LNCAP (cell line): ENCODE measurements around the gene TBX5.

Experiments used
- TF ChIP-seq, protein P1 (sequence below): fragments of 450-650 bp; IDR thresholded peaks from 2 replicates; pipeline ENCODE4 v1.5.1; 2017; ENCODE audit warnings: mild to moderate bottlenecking

The TBX5 gene

DNA sequence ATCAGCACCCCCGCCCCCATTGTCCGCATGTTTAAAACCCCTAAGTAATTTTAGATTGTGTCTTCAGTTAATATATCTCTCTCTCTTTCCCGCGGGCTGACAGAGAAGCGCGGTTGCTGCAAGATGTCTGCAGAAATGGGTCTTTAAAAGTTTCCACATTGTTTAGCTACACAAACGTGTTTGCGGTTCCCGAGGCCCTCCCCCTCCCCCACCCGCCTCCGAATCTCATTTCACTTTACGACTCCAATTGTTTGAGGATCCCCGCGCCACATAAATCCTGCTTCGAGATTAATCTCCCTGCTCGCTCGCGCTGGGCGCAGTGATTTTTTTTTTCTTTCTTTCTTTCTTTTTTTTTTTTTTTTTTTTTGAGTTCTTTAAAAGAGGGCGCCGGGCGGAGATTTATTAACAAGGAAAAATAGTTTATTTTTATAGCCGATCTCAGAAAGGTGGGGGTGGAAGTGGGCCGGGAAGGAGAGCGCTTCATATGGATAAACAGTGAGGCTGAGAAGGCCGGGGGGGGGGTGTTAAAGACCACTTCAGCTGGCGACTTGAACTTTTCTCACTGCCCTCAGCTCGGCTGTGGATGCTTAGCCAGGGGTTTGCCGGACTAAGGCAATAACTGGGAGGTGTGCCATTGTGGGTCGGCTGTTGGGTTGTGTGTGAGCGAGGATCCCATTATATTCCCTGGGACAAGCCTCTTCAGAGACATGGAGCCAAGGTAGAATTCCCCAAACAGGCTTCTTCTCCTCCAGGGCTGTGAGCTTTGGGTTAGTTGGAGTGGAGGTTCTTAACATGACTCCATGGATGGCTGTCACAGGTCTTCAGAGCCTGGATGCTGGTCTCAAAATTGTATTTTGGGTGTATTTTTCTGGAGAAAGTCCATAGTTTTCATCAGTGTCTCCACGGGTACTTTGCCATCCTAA is 39.7 kb upstream of the TBX5 start:
- TF ChIP-seq, protein P1, sequence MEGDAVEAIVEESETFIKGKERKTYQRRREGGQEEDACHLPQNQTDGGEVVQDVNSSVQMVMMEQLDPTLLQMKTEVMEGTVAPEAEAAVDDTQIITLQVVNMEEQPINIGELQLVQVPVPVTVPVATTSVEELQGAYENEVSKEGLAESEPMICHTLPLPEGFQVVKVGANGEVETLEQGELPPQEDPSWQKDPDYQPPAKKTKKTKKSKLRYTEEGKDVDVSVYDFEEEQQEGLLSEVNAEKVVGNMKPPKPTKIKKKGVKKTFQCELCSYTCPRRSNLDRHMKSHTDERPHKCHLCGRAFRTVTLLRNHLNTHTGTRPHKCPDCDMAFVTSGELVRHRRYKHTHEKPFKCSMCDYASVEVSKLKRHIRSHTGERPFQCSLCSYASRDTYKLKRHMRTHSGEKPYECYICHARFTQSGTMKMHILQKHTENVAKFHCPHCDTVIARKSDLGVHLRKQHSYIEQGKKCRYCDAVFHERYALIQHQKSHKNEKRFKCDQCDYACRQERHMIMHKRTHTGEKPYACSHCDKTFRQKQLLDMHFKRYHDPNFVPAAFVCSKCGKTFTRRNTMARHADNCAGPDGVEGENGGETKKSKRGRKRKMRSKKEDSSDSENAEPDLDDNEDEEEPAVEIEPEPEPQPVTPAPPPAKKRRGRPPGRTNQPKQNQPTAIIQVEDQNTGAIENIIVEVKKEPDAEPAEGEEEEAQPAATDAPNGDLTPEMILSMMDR: no peak

DNA sequence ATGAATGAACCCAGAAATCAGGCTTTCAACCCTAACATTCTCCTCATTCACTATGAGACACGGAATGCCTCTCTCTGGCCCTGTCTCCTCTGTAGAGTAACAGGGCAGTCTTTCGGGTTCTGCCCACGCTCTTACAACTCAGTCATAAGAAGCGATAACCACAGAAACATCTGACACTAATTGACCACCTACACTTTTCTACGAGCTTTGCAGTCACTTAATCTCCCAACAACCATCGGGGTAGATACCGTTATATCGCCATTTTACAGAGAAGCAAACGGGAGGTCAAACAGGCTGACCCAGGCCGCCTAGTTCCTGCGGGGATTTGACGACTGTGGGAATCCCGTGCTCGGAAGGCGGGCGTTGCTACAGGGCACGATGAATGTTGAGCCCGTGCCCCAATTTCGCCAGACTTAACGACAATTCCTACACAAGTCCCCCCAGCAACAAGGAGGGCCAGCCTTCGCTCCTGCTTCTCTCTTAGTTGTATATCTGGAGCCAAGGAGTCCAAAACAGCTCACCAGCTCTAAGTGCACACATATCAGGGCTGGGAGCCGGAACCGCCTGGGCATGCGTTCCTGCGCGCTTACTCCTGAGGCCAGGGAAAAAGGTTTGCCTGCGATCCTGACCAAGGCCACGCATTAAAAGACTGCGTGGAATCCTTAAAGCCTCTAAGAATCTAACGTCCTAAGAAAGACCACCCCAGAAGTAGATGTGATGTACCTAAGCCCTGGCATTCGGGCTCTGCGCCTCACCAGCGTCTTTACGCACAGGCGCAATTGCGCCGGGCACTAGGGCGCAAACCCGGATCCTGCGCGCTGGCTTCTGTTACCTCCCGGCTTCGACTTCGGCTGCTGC is 38.7 kb upstream of the TBX5 start:
- TF ChIP-seq, protein P1: no peak

DNA sequence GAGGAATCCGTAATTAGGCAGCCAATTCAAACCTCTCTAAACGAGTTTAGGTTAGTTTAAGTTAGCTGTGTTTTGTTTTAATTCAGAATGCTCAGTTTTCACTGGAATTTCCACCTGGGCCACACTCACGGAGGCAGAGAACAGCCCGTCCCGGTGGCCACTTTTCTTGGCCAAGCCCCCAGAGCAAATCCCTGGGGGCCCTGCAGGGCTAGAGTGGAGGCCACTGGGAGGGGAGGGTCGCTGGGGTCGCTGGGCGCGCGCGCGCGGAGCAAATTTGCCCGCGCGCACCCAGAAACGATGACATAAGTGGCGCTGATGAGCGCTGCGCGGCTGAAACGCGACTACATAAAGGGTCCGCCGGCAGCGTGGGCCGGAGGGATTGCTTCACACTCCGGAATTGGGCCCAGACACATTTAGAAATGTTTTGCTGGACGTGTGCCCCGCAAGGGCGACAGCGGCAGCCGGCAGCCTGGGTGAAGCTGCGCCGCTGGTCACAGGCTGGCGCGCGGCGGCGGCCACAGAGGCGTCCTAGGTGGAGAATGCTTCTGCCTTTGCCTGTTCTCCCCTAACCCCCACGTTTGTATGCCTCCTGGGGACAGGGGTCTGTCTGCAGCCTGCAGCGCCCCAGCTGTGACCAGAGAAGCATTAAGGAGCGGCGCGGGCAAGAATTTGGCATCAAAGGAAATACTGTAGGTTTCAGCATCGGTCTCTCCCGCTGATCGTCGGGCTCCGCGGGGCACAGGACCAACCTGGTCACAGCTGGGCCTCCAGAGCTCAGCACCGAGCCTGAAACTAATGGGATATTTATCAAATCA is 37.9 kb upstream of the TBX5 start:
- TF ChIP-seq, protein P1: no peak

DNA sequence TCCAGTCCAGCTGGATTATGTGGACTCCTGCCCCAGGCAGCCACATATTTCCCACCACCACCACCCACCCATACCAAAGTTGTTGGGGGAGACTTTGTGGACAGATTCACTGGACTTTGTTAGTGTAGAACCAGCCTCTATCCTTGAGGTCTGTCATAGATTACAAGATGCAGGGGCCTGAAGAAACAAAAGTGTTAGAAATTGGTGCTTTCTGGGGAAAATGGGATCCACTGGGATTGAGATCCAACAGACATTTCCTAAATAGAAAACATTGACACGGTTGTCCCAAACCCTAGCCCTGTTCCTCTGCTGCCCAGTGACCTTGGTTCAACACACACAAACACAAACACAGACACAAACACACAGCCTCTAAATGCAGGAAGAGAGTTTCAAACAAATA is 36.6 kb upstream of the TBX5 start:
- TF ChIP-seq, protein P1: no peak

DNA sequence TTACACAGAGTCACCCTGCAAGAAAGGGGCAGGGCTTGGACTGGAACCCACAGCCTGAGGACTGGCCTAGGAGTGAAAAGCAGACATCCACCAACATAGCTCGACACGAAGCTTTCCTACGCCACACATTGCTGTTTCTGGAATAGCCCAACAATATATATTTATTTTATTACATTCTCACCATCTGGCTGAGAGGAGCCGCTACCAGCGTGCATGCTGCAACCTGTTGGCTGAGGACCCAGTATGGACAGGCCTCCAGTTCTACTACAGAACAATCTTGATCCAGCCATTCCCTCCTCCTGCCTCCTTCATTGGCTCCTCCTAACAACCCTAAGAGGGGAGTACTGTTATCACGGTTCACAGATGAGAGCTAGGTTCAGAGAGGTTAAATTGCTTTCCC is 35.6 kb upstream of the TBX5 start:
- TF ChIP-seq, protein P1: no peak

DNA sequence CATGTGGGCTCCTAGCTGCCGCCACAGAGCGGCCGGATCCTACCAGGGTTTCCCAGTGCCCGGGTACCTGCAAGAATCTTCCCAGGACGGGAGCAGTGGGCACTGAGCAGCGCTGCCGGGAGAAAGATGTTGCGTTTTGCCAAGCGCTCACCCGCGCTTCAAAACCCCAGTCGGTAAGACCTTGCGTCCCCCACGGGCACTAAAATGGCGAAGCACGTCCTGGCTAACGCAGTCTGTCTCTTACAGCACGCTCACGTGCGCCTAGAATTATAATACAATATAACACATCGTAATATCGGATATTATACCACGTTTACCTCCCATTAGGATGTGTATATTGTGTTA is 35.1 kb upstream of the TBX5 start:
- TF ChIP-seq, protein P1: no peak
